WI38 (cell line): ENCODE results near the gene RAB9B.
A peak's percentile ranks its signal among the peaks of the same experiment; 100 is the strongest.

Source experiments
- H3K4me3 ChIP-seq: 2 replicates; pipeline ENCODE4 v1.5.1; 2011; ENCODE audit warnings: low read depth, mild to moderate bottlenecking, control low read depth, low read length
- TF ChIP-seq, protein P1 (sequence below): IDR thresholded peaks from 2 replicates; pipeline ENCODE4 v1.5.1; 2012; ENCODE audit warnings: low read depth, mild to moderate bottlenecking, control low read depth, low read length

RAB9B gene

DNA sequence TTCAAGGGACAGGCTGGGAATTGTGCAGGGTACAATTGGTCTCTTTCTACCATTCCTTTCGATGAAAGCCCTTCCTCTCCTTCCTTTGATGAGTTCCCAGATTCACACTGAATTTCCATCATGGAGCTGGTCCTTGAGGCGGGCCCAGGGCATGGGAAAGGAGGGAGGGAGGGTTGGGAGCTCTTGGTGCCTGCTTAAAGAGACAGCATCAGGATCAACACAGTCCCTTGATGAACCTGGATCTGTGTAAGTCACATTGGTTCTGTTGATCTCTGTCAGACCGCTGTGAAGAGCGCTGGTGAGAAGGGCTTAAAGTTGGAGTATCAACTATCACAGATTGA lies 51.0 kb downstream of the RAB9B start:
- H3K4me3 ChIP-seq, result no peak overlapping the region
- TF ChIP-seq, protein P1, sequence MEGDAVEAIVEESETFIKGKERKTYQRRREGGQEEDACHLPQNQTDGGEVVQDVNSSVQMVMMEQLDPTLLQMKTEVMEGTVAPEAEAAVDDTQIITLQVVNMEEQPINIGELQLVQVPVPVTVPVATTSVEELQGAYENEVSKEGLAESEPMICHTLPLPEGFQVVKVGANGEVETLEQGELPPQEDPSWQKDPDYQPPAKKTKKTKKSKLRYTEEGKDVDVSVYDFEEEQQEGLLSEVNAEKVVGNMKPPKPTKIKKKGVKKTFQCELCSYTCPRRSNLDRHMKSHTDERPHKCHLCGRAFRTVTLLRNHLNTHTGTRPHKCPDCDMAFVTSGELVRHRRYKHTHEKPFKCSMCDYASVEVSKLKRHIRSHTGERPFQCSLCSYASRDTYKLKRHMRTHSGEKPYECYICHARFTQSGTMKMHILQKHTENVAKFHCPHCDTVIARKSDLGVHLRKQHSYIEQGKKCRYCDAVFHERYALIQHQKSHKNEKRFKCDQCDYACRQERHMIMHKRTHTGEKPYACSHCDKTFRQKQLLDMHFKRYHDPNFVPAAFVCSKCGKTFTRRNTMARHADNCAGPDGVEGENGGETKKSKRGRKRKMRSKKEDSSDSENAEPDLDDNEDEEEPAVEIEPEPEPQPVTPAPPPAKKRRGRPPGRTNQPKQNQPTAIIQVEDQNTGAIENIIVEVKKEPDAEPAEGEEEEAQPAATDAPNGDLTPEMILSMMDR, result no peak

DNA sequence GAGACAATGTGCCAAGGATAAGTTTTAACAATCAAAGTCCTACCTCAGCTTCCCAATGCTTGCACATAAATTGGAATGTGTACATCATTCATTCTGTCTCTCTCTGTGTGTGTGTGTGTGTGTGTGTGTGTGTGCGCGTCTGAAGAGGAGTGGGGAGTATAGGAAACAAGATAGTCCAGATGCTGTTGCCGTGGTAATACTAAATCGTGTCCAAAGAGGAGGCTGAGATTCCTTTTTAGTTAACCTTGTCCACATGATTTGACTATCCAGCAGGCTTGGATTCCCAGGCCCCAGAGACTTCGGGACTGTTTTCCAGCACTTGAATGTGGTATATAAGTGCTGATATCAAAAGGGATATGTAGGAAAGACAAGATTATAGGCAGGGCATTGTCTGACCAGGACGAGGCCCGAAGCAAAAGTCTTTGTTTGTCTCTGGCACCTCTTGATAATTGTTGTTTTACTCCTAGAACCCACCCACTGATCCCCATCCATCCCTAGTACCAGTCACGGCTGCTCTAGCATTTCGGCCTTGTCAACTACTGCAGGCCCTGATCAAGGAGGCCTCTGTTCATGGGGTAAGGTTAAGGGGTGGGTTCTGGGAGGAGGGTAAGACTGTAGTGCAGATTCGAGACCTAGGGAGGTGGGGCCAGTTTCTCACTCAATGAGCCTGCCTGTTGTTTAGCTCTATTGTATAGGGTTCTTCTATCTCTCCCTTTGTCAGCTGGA lies 51.6 kb downstream of the RAB9B start:
- TF ChIP-seq, protein P1, result no peak
- H3K4me3 ChIP-seq, result no peak overlapping the region

DNA sequence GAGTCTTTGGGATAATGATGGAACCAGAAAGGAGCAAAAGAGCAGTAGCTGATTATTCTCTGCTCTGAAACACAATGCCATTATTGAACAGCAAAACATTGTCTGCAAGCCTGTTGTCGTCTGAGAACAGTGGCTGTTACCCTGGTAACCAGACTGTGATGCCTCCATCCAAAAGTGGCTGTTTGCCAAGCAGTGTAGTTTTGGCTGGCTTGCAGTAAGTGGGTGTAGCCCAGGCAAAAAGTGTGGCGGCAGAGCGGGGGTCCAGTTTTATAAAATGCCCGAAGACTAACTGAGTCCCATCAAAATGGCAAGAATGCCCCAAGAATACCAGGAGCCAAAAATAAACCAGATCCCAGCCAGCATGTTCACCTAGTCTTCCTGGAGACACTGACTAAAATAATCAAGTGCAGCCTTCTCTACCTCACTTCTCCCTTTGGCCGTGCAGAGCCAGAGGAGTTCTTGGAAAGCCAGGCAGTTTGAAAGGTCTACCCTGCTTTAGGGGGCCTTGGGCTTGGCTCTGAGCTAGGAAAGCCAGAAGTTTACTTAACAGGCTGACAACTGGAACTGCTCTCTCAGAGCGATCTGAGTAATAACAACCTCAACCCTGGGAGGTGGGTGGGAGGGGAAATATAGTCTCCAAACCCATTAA lies 52.8 kb downstream of the RAB9B start:
- TF ChIP-seq, protein P1, result no peak
- H3K4me3 ChIP-seq, result no peak overlapping the region

DNA sequence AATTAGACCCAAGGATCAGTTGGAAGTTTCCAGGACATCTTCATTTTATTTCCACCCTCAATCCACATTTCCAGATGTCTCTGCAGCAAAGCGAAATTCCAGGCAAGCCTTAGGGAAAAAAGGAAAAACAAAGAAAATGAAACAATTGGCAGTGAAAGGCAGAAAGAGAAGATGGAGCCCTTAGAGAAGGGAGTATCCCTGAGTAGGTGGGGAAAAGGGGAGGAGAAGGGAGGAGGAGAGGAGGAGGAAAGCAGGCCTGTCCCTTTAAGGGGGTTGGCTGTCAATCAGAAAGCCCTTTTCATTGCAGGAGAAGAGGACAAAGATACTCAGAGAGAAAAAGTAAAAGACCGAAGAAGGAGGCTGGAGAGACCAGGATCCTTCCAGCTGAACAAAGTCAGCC lies 55.5 kb downstream of the RAB9B start, which contains the start of gene PLP1:
Gene PLP1, plus strand, starts transcription at position 295 of the 400 bp plus-strand sequence. CDS start 156 bp downstream, outside the sequence.
- TF ChIP-seq, protein P1, result no peak
- H3K4me3 ChIP-seq, result no peak within 1 kb of the TSS

DNA sequence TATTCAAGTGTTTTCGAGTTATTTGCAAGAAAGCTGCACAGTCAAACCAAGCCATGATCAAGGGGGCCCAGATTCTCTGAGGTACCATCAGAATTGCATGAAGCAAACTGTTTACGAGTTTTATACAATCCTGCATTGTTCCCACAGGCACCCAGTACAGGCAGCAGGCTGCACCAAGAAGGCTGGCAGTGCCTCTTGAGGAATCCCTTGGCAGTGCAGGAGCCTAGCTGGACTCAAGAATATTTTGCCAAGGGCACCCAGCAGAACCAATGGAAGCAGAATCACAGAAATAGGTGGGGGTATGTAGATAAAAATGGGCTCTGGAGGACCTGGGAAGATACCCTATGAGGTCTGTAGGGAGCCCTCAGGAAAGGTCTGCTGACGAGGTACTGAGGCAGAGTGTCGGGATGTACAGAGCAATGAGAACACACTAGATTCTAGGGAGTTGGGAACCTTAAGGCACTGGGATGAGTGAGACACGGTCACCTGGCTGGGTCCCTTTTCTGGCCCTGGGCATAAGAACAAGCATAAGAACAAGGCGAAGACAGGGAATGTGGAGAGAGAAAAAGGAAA lies 57.9 kb downstream of the RAB9B start:
- TF ChIP-seq, protein P1, result peak; percentile 52
- H3K4me3 ChIP-seq, result no peak overlapping the region

DNA sequence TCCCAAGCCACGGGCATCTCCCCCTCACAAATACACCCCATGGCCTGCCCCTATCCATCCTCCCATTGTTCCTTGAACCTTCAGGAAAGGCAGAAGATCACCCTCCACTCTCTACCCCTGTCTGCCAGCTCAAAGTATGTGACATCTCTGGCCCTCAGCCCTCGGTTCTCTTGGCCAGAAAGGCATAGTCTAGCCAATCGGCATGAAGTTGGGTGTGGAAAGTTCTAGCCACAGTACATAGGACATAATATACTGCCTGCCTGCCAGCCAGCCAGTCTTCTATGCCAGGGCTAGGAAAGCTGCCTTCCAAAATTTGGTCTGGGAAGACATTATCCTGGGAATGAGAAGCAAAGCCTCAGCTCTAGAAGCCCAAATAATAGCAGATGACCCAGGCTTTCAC lies 58.6 kb downstream of the RAB9B start:
- no peak overlapping the region for H3K4me3 ChIP-seq
- TF ChIP-seq, protein P1, result no peak
